RKO (cell line): ENCODE measurements around the gene PPP1R7.

Source experiments
- DNase-seq: peaks from one replicate; pipeline ENCODE4 v3.0.0-alpha.2; 2016; ENCODE audit warnings: low spot score

Gene PPP1R7

GRCh38 chr2:241232736-241233575 is 82.7 kb downstream of the PPP1R7 start:
- DNase-seq: no peak
